ELR (cell line): ENCODE measurements around the gene HOXA3.
A peak's percentile ranks its signal among the peaks of the same experiment; 100 is the strongest.

Experiments used
- DNase-seq: peaks from one replicate; pipeline ENCODE4 v3.0.0-alpha.2; 2015; ENCODE audit warnings: low read depth

The HOXA3 gene

GRCh38 chr7:27114881-27115220 is 37.5 kb downstream of the HOXA3 start:
- no peak for DNase-seq

GRCh38 chr7:27113991-27114769 is 38.2 kb downstream of the HOXA3 start:
- DNase-seq, result no peak

GRCh38 chr7:27112955-27113949 is 39.1 kb downstream of the HOXA3 start:
- peak; percentile 22 for DNase-seq

- no peak for DNase-seq
Observed at GRCh38 chr7:27112361-27112760, 40.0 kb downstream of the HOXA3 start.

- no peak for DNase-seq
Observed at GRCh38 chr7:27111751-27112277, 40.6 kb downstream of the HOXA3 start.

GRCh38 chr7:27111042-27111750 is 41.2 kb downstream of the HOXA3 start:
- peak; percentile 55 for DNase-seq

- peak; percentile 61 for DNase-seq
Observed at GRCh38 chr7:27110186-27111031, 42.0 kb downstream of the HOXA3 start.

- DNase-seq, result no peak
Observed at GRCh38 chr7:27109466-27110185, 42.8 kb downstream of the HOXA3 start.

GRCh38 chr7:27108390-27109127 is 43.8 kb downstream of the HOXA3 start:
- DNase-seq, result no peak

- DNase-seq, result no peak
Observed at GRCh38 chr7:27107391-27108381, 44.7 kb downstream of the HOXA3 start.

GRCh38 chr7:27106901-27107240 is 45.5 kb downstream of the HOXA3 start:
- DNase-seq, result no peak

GRCh38 chr7:27106181-27106900 is 46.0 kb downstream of the HOXA3 start:
- DNase-seq, result no peak

GRCh38 chr7:27105301-27106031 is 46.9 kb downstream of the HOXA3 start:
- DNase-seq, result no peak

GRCh38 chr7:27104341-27105058 is 47.9 kb downstream of the HOXA3 start:
- DNase-seq, result no peak

GRCh38 chr7:27103489-27104226 is 48.7 kb downstream of the HOXA3 start:
- no peak for DNase-seq
